ENCODE measurements around the gene CNTNAP2. TPM values are rescaled to one million over a fixed set of nuclear protein-coding genes. Genes with fewer than 3 reads are reported as not detected.

The CNTNAP2 gene
- total and polyA plus RNA-seq, 2 of the 4 experiments (the other 2 are of a cell fraction), result not detected

GRCh38 chr7:147809786-147810185 lies 1693.2 kb downstream of the CNTNAP2 start:
- H3K4ac ChIP-seq (ENCODE audit: low read depth, low read length), result no peak overlapping the region
- DNase-seq, result no peak

More at GRCh38 chr7:147809786-147810185, 1693.2 kb downstream of the CNTNAP2 start:
- Histone ChIP-seq H3K56ac (ENCODE audit: extremely low read depth, insufficient read depth, low read length) (no peak overlapping the region), H2BK5ac (ENCODE audit: low read depth, low read length, poor library complexity, severe bottlenecking) (no peak overlapping the region), H3K14ac (replicated peaks; ENCODE audit: low read depth, low read length) (no peak overlapping the region), H4K91ac (ENCODE audit: insufficient read depth, low read depth, low read length) (no peak overlapping the region), H3K9me3 (ENCODE audit: control insufficient read depth, insufficient read depth, low read length) (peaks cover 5% of the 10 kb centered on the region; the same call in 1 of the 2 replicates), H3K9me1 (ENCODE audit: insufficient read depth, low read length) (no peaks in the 10 kb centered on the region), H2BK15ac (ENCODE audit: low read depth, low read length) (no peak overlapping the region), H2BK20ac (ENCODE audit: low read depth, low read length) (no peak overlapping the region), H4K8ac (ENCODE audit: low read depth in 2 of 2, low read length in 2 of 2) (no peak overlapping the region), H3K79me1 (ENCODE audit: low read depth in 1 of 2, low read length in 2 of 2) (no peaks in the 10 kb centered on the region), H2AFZ (replicated peaks; ENCODE audit: low read length, poor library complexity) (no peak overlapping the region), H3K27me3 (ENCODE audit: control insufficient read depth, insufficient read depth, low read length) (no peaks in the 10 kb centered on the region), H3K9ac (ENCODE audit: low read depth, low read length) (no peak overlapping the region), H3K23ac (ENCODE audit: low read depth, low read length) (no peak overlapping the region), H3K4me1 (ENCODE audit: control insufficient read depth, insufficient read depth, low read length) (no peaks in the 10 kb centered on the region), H3K4me3 (ENCODE audit: insufficient read depth, low read depth, low read length) (no peak overlapping the region), H2AK5ac (ENCODE audit: low read depth, low read length) (no peak overlapping the region), H3K4me2 (ENCODE audit: low read depth, low read length) (no peak overlapping the region), H4K5ac (ENCODE audit: low read depth, low read length) (no peak overlapping the region), H4K20me1 (ENCODE audit: insufficient read depth, low read length) (no peaks in the 10 kb centered on the region), H2BK120ac (ENCODE audit: low read depth, low read length) (no peak overlapping the region), H2AK9ac (replicated peaks; ENCODE audit: low read depth, low read length, poor library complexity) (no peak overlapping the region), H3K36me3 (ENCODE audit: control insufficient read depth, insufficient read depth, low read length) (no peaks in the 10 kb centered on the region), H3K18ac (ENCODE audit: low read depth, low read length) (no peak overlapping the region), H3K27ac (ENCODE audit: insufficient read depth, low read length) (no peak overlapping the region)
- WGBS, 2 experiments (ENCODE audit: extremely low coverage in 2 of 2, insufficient read length in 1 of 2), result no CpG with 5 or more reads among the region's 3 CpGs
- intact Hi-C loops (cut with micrococcal nuclease) (no loop called here), dilution Hi-C loops (cut with HindIII; ENCODE audit: low sequenced_read_pairs, unreplicated experiment) (no loop called here), in situ Hi-C loops (cut with MboI; ENCODE audit: low sequenced_read_pairs) (no loop called here)
- BruUV-seq (replicated peaks), result no TSS peak
- ChIA-PET POLR2A (ENCODE audit: unreplicated experiment) (no interaction called here), CTCF (no interaction called here)
- TF ChIP-seq NFE2L2 (IDR thresholded peaks at IDR 0.05; ENCODE audit: low read depth, low read length), result no peak
- TF ChIP-seq, protein P1, sequence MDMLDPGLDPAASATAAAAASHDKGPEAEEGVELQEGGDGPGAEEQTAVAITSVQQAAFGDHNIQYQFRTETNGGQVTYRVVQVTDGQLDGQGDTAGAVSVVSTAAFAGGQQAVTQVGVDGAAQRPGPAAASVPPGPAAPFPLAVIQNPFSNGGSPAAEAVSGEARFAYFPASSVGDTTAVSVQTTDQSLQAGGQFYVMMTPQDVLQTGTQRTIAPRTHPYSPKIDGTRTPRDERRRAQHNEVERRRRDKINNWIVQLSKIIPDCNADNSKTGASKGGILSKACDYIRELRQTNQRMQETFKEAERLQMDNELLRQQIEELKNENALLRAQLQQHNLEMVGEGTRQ (IDR thresholded peaks at IDR 0.05; ENCODE audit: low read depth, low read length), result no peak
- TF ChIP-seq CHD1 (IDR thresholded peaks at IDR 0.05; ENCODE audit: low read depth, low read length), result no peak
- no peak for TF ChIP-seq MAZ (IDR thresholded peaks at IDR 0.05; ENCODE audit: borderline replicate concordance, low read depth, low read length)
- no peak for TF ChIP-seq RFX5 (IDR thresholded peaks at IDR 0.05; ENCODE audit: low read depth, low read length)
- no peak for TF ChIP-seq FOS (IDR thresholded peaks at IDR 0.05; ENCODE audit: low read depth, low read length)
- no peak for TF ChIP-seq BHLHE40 (IDR thresholded peaks at IDR 0.05; ENCODE audit: low read depth, low read length)
- no peak for TF ChIP-seq POLR2A (IDR thresholded peaks at IDR 0.05; ENCODE audit: low read depth, low read length)
- TF ChIP-seq MAFK (IDR thresholded peaks at IDR 0.05; ENCODE audit: low read depth, low read length), result no peak
- no peak for TF ChIP-seq RAD21 (IDR thresholded peaks at IDR 0.05; ENCODE audit: low read length)
- no peak for TF ChIP-seq SMC3 (IDR thresholded peaks at IDR 0.05; ENCODE audit: low read depth, low read length)
- ATAC-seq (ENCODE audit: low read depth), result no peak
